ENCODE results near the gene NTN3.
"Not testable (repeated sequence)": the region's sequence is repeated elsewhere in the genome, so short reads cannot be mapped to it uniquely, and the experiment has no call there.

The NTN3 gene

DNA sequence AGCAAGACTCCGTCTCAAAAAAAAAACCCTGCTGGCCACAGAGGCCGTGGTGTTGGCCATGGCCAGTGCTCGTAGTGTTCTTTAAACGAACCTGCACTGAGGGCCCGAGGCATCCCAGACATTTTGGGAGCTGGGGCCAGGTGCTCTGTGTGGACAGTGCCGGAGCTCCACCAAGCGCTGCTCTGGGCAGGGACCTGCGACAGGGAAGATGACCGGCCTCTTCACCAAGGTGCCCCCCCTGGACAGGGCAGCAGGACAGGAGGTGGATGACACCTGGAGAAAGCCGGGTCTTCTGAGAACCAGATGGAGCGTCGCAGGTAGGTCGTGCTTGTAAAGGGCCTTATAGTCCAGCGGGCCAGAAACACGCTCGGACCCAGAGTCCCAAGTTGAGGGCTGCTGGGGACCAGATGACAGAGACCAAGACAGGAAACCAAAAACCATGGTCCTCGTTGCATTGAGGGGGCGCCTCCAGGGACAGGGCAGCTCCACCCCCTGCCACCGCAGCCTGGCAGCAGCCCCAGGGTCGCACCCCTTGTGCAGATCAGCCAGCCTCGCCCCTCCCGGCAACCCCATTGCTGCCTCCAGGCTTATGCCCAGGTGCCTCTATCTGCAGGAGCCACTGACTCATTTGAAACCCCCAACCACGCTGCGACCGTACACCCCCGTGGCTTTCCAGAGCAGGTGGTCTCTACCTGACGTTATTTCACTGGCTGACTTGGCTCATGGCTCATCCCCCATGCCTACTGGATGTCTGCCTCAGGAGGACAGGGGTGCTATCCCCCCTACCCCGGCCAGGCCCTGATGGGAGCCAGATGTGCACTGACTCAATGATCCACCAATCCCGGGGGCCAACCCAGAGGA, 4.2 kb upstream of the NTN3 start:
- no peak for DNase-seq

DNA sequence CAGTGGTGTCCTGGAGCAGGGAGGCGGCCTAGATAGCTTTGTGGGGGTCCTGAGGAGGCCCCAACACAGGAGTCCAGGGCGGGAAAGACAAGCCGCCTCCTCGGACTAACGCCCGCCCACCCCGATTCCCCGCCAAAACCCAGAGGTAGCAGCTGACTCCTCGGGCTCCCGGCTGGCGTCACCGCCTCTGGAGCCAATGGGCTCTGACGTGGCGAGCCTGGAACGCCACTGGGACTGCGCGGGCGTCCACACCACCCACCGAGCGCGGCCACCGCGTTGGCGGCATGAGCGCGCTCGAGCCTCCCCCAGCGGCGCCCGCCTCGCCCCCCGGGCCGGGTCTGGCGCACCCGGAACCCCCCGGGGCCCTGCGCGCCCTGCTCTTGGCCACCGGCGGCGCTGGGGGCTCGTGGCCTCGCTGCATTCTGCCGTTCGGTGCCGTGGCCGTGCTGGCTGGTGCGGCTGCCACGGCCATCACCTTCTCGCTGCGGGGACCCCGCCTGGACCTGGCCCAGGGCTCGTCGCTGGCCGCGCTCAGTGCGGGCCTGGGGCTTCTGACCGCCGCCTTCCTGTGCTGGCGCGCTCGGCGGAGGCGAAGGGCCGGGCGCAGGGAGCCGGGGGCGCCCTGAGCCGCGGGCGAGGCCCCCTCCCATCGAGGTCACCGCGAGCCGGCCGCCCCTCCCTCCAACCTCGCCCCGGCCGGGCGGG, 3.4 kb upstream of the NTN3 start:
- DNase-seq = peak; percentile 70

DNA sequence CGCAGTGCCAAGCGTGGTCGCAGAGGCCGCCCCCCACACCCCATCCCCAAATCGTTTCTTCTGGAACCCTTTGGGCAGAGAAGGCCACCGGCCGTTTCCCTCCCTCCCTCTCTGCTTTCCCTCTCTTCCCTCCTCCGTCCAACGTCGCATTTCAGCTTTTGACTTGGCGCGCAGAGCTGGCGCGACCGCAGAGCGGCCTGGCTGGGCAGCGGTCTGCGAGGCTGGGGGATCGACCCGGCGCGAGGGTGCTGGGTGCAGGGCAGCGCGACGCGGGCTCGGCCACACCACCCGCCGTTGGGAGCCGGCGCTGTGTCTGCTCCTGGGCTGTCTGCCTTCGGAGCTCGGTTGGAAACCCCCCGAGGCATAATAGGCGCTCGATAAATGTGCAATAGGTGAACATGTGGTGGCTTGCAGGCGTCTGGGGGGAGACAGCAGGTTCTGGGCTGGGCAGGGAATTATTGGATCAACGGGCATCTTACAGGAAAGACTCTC, 2.8 kb upstream of the NTN3 start:
- peak; percentile 61 for DNase-seq

DNA sequence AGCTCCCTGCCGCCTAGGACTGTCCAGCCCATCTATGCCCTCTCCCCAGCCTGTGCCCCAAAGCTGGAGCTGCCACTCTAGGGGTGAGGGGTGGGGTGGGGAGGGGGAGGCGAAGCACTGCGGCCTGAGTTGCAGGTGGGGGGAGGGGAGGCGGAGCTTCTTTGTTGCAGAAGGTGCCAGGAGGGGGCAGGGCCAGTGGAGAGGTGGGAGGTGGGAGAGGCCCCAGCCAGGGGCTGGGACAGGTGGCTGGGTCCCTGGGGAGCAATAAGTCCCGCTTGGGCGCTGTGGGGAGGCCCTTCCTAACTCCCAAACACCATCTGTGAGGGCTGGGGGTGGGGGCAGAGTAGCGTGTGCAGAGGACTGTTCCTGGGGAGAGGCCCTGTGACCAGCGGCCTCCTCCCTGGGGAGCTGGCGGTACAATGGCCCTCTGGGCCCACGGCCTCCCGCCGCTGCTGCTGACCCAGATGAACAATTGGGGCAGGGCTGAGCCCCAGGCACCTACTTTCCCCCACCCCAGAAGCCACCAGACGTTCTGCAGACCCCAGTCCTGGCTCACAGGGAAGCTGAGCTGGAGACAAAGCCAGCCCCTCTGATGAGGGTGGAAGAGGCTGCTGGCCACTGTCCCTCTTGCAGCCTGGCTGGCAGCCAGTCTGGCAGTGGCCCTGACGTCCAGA, 2.2 kb upstream of the NTN3 start:
- peak; percentile 63 for DNase-seq

DNA sequence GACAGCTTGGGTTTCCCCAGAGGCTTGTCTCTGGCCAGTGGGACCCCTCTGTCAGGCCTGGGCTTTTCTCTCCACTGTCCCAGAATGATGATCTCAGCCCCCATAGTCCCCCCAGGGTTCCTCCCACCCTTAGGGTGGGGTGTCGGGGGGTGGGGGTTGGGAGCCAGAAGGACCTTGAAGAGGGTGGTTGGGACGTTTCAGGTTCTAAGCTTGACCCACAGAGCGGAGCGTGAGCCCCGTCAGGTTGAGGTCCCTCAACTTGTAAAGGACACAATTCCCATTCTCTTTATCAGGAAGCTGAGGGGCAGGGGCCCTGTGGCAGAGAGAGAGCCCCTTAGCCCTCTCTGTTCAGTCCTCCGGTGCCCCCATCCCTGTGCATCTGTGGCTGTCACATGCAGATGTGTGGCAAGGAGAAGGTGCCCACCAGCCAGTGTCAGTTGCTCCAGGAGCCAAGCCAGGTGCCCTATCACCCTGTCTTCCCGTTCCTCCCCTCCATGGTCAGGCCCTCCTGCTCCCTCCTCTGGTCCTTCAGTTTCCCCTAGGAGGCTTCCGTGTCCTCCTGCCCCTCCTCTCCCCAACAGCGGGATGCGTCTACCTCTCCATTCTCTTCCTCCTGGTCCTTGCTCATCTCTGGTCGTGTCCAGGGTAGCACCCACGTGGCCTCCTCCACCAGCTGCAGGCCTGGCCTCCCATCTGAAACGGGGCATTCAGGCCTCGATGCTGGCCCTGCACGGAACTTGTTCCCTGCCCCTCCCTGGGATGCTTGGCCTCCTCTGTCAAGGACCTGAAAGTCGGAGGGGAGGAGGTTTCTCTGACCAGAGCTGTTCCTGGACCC, 1.5 kb upstream of the NTN3 start:
- peak; percentile 71 for DNase-seq

DNA sequence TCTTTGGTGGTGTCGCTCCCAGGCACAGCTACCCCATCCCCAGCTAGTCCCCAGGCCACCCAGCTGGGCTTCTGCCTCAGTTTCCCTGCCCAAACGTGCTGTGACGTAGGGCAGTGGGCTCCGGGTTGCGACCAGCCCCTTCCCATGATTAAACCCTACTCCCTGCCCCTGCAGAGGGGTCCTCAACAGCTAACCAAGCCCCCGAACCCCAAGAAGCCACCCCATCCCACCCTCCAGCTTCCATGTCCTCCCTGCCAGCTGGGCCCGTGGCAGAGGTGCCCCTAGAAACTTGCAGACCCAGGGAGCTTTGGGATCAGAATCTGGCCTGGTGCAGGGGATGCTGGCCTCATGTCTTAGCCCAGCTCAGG, 879 bp upstream of the NTN3 start:
- DNase-seq = peak; percentile 39

DNA sequence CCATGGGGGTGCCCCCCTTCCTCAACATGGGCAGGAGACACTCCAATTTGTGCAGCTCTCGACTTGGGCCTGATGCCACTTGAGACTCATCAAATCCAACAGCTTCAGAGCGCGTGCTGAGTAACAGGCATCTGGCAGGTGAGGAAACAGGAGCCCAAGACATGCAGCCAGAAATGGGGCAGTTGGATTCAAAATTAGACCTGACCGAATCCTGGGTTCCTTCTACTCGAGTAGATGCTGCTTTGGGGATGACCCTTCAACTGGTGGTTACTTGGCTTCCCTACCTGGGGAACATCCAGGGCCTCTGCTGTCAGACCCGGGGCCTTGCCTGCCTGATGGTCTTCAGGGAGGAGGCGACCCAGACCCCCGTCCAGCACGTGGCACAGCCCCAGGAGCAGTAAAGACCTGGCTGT, 488 bp upstream of the NTN3 start:
- no peak for DNase-seq

DNA sequence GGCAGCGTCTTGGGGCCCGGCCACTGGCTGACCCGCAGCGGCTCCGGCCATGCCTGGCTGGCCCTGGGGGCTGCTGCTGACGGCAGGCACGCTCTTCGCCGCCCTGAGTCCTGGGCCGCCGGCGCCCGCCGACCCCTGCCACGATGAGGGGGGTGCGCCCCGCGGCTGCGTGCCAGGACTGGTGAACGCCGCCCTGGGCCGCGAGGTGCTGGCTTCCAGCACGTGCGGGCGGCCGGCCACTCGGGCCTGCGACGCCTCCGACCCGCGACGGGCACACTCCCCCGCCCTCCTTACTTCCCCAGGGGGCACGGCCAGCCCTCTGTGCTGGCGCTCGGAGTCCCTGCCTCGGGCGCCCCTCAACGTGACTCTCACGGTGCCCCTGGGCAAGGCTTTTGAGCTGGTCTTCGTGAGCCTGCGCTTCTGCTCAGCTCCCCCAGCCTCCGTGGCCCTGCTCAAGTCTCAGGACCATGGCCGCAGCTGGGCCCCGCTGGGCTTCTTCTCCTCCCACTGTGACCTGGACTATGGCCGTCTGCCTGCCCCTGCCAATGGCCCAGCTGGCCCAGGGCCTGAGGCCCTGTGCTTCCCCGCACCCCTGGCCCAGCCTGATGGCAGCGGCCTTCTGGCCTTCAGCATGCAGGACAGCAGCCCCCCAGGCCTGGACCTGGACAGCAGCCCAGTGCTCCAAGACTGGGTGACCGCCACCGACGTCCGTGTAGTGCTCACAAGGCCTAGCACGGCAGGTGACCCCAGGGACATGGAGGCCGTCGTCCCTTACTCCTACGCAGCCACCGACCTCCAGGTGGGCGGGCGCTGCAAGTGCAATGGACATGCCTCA, 773 bp downstream of the NTN3 start:
- no peak for DNase-seq

DNA sequence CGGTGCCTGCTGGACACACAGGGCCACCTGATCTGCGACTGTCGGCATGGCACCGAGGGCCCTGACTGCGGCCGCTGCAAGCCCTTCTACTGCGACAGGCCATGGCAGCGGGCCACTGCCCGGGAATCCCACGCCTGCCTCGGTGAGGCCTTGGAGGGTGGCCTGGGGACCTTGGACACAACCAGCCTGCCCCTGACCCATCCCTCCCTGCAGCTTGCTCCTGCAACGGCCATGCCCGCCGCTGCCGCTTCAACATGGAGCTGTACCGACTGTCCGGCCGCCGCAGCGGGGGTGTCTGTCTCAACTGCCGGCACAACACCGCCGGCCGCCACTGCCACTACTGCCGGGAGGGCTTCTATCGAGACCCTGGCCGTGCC, 1.4 kb downstream of the NTN3 start:
- no peak for DNase-seq

DNA sequence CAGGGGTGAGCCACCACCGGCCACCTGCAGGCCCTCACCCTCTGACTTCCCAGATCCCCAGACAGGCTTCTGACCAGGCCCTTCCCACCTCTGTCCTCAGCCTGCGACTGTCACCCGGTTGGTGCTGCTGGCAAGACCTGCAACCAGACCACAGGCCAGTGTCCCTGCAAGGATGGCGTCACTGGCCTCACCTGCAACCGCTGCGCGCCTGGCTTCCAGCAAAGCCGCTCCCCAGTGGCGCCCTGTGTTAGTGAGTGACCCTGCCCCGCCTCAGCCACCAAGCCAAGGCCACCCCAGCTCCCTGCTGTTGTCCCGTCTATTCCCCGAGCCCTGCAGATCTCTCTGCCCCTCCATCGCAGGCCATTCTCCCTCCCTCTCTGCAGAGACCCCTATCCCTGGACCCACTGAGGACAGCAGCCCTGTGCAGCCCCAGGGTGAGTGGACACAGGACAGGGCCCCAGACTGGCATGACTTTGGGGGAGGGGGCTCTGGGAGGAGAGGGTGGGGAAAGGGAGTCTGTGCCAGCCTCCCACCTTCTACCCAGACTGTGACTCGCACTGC, 1.9 kb downstream of the NTN3 start:
- DNase-seq = peak; percentile 40

DNA sequence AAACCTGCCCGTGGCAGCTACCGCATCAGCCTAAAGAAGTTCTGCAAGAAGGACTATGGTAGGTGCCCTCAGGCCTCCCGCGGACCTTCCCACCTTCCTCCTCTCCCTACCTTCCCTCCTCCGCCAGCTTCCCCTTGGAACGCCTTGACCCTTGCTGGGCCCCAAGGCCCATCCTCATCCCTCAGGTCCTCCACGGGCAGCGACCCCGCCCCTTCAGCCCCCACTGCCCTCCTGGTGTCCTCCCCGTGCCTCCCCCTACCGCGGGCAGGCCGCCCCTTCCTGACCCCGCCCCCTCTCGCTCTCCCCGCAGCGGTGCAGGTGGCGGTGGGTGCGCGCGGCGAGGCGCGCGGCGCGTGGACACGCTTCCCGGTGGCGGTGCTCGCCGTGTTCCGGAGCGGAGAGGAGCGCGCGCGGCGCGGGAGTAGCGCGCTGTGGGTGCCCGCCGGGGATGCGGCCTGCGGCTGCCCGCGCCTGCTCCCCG, 2.4 kb downstream of the NTN3 start:
- DNase-seq = peak; percentile 53

DNA sequence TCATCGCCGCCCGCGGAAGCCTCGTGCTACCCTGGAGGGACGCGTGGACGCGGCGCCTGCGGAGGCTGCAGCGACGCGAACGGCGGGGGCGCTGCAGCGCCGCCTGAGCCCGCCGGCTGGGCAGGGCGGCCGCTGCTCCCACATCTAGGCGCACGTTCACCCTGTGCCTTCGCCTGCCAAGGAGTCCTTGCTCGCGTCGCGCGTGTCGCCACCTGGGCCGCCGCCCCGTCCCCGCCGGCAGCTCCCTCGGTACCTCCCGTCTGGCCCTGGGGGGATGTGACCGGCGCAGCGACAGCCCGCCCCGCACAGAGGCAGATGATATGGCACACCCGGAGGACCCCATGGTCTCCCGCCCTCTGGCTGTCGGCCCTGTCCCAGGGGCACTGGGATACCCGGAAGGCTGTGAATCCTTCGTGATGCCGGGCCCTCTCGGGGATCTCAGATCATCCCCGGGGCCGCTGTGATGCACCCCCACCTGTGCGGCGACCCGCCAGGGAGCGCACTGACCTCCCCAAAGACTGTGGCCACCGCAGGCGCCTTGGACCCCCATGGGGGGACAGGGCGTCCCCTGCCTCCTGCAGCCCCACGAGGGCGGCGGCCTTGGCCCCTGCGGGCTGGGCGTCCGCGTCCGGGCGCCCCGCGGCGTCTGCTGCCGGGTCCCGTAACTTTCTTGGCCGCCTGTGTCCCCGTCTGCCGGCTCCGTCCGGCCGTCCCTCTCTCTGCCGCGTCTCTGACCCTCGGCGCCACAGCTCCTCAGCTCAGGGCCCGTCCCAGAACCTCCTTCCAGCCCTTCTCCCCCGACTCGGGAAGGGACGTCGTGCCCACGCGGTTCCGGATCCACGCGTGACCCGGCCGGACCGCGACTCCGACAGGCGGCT, 3.1 kb downstream of the NTN3 start:
- peak; percentile 87 for DNase-seq

DNA sequence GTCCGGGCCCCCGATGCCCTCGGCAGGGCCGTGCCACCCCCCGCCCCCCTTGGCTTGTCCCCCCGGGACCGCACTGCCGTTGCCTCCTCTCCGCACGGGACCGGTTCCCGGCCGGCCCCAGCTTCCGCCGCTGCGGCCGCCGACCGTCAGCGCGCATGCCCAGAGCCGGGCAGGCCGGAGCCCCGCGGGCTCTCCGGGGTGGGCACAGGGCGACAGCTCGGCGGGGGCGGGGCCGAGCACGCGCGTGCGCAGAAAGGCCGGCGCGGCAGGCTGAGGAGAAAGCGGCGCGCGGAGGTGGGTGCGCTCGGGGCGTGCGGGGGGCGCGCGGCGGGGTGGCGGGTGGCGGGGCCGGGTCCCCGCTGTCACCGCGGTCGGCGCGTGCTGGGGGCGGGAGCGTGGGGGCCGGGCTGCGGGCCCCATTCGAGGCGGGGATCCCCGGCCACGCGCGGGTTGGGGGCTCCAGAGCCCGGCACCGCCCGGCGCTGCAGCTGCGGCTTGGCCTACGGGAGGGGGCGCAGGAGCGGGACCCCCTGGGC, 3.8 kb downstream of the NTN3 start, which contains the start of gene TBC1D24:
TBC1D24 (plus strand) TSS at position 251 of the 536 bp plus-strand sequence. CDS start 21,022 bp downstream, outside the sequence.
- DNase-seq = peak; percentile 100

DNA sequence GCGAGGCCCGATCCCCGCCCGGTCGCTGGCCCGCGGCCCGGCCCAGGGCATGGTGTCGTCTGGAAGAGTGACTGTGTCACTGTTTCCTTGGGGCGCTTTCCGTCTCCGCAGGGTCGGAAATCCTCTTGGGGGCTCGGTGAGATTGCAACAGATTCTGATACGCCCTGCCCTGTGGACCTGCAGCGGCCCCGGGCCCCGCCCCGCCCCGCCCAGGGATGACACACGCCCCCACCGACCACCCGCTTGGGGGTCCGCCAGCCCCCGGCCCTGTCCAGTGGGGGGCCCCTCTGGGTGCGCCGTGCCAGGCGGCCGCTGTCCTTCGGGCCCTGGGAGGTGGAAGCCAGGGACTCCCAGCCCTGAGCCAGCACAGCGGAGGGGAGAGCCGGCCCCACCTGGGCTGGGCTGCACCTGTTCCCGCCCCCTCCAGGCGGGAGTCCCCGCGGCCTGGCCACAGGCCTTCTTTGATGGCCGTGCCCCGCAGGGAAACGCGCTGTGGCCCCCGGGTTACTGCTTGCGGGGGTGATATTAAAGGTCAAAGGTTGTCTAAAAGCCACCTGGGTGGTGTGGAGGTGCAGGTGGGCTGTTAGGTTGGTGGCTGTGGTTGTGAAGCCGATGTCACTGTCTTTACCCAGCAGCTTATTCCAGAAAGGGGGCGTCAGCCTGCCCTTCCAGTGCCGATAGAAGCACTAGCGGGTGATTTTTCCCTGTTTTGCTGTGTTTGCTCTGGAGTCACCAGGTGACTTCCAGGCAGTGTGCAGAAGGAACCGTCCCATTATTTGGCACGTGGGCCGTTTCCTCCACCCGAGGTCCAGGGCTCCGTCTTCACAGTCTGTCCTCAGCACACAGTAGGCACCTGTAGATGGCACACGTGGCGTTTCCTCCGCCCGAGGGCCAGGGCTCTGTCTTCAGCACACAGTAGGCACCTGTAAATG, 4.6 kb downstream of the NTN3 start:
- peak; percentile 65 for DNase-seq

DNA sequence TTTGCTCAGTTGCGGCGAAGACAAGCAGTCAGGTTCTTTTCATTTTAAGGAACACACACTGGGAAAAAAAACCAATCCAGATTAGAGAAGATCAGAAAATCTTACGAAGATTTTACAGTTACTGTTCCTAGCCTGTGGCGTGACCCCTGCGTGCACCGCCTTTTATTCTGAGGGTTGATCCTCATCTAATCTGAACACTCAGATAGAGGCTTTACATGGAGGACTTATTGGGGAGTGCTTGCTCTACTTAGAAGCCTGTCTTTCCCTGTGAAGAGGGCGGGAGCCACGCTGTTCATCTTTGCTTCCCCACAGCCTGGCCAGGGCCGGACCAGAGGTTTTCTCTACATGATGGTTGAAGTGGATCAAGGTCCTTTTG, 5.2 kb downstream of the NTN3 start:
- no peak for DNase-seq

DNA sequence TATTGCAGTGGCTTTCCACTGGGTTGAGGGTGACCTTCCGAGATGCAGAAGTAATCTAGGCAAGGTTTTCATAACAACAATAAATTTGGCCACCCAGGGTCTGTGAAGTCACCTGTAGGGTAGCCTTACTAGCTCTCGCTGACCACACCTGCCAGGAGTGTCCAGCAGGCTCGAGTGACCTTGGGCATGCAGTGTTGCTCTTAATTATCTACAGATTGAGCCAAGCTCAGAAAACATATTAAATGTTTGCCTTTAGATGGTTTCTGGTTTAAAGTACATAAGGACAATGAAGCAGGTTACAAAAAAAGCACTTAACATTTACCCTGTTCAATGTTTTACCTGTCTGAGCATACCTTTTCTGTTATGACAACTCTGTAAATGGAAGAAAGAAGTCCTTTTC, 5.6 kb downstream of the NTN3 start:
- DNase-seq = no peak

DNA sequence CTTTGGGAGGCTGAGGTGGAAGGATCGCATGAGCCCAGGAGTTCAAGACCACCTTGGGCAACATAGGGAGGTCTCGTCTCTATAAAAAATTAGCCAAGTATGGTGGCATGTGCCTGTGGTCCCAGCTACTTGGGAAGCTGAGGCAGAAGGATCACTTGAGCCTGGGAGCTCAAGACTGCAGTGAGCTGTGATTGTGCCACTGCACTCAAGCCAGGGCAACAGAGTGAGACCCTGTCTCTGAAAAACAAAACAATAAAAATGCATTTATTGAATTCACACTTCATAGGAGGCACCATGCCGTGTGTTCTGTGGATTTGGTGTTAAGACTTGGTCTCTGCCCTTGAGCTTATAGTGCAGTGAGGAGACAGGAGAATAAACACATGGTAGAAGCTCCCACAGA, 6.2 kb downstream of the NTN3 start:
- no peak for DNase-seq

DNA sequence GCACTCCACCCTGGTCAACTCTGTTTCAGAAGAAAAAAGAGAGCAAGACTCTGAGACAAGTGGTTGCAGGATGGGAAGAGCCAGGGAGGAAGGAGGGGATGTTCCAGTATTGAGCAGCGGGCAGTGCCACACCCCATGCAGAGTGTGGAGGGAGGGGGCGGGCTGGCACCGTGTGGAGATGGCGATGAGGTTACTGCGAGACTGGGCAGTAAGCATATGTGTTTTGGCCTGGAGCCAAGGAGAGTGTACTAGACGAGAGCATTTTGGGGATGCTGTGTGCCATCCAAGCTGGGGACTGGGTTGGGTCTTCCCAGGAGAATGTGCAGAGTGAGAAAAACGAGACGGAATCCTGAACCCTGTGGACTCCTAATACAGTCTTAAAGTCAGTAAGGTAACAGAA, 7.2 kb downstream of the NTN3 start:
- DNase-seq = no peak

DNA sequence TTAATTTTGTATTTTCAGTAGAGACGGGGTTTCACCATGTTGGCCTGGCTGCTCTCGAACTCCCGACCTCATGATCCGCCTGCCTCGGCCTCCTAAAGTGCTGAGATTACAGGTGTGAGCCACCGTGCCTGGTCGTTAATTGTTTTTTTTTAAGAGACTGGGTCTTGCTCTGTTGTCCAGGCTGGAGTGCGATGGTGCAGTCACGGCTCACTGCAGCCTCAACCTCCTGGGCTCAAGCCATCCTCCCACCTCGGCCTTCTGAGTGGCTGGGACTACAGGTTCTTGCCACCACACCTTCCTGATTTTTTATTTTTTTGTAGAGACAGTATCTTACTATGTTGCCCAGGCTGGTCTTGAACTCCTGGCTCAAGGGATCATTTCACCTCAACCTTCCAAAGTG, 8.9 kb downstream of the NTN3 start:
- DNase-seq = not testable (repeated sequence)

All from 8988T (cell line).